GM12878 (cell line): ENCODE measurements around the gene PDSS1. TPM values are rescaled to one million over a fixed set of nuclear protein-coding genes. Genes with fewer than 3 reads are reported as not detected.

Experiments
- ATAC-seq: fragments of 200-7000 bp; cut with Tn5 transposase; 3 replicates; pipeline ENCODE4 v1.9.1; 2020; ENCODE audit warnings: mild to moderate bottlenecking, moderate library complexity
- BruUV-seq: library from RNA; stranded (reverse); fragments of 400-500 nt; replicated peaks from 2 replicates; lab custom pipeline; 2021; lab: Mats Ljungman, UMichigan
- CTCF ChIA-PET: fragments of 300-600 bp; sonication (Branson Sonifier 250); formaldehyde crosslinking; extraction: SDS; loops from one replicate; lab custom pipeline; 2021; ENCODE audit warnings: inconsistent platforms; lab: Yijun Ruan, JAX
- POLR2A ChIA-PET: fragments of 350-600 bp; formaldehyde crosslinking; extraction: SDS; loops from one replicate; lab custom pipeline; 2021; ENCODE audit warnings: inconsistent platforms; lab: Charles Lee
- RAD21 ChIA-PET: fragments of 300-600 bp; sonication (Branson Sonifier 250); formaldehyde crosslinking; loops from one replicate; lab custom pipeline; 2023; ENCODE audit warnings: antibody characterized with exemption; ENCODE audit not compliant: unreplicated experiment; lab: Charles Lee
- SMC1A ChIA-PET: fragments of 300-600 bp; sonication (Branson Sonifier 250); formaldehyde crosslinking; loops from one replicate; lab custom pipeline; 2023; ENCODE audit not compliant: unreplicated experiment, uncharacterized antibody; lab: Charles Lee
- DNase-seq: peaks from one replicate; pipeline ENCODE4 v3.0.0-alpha.2; 2011; ENCODE audit warnings: low read depth, low spot score
- FAIRE-seq: peaks from 3 replicates; lab custom pipeline; 2011; peaks lifted over from hg19 to GRCh38; lab: Jason Lieb, UNC
- H2AFZ ChIP-seq: 2 replicates; pipeline ENCODE4 v1.6.0; 2011; ENCODE audit warnings: low read depth, low read length, control low read depth; ENCODE audit not compliant: control insufficient read depth
- H3K27ac ChIP-seq: 2 replicates; pipeline ENCODE4 v1.5.1; 2011; ENCODE audit warnings: control low read depth; ENCODE audit not compliant: control insufficient read depth, insufficient read depth
- H3K27me3 ChIP-seq, 2 experiments: replicated peaks in 1 of 2; 2 replicates each; pipeline versions ENCODE4 v1.6.0 to v1.6.1; 2011; ENCODE audit warnings: low read length in 1 of 2; ENCODE audit not compliant: control insufficient read depth in 2 of 2, insufficient read depth in 2 of 2
- H3K36me3 ChIP-seq, 2 experiments: 2 replicates each; pipeline ENCODE4 v1.5.1; 2011; ENCODE audit warnings: low read length in 1 of 2; ENCODE audit not compliant: control insufficient read depth in 2 of 2, insufficient read depth in 2 of 2
- H3K4me1 ChIP-seq: 2 replicates; pipeline ENCODE4 v1.6.1; 2011; ENCODE audit warnings: mild to moderate bottlenecking, low read length, moderate library complexity, mixed read lengths; ENCODE audit not compliant: control insufficient read depth, insufficient read depth
- H3K4me2 ChIP-seq: 2 replicates; pipeline ENCODE4 v1.6.0; 2011; ENCODE audit warnings: control low read depth; ENCODE audit not compliant: control insufficient read depth, insufficient read depth
- H3K4me3 ChIP-seq: fragments of 200-600 bp; sonication (generic); 2 replicates; pipeline ENCODE4 v1.5.1; 2016
- H3K79me2 ChIP-seq: 2 replicates; pipeline ENCODE4 v1.6.0; 2011; ENCODE audit warnings: low read length; ENCODE audit not compliant: control insufficient read depth, insufficient read depth
- H3K9ac ChIP-seq: 2 replicates; pipeline ENCODE4 v1.8.0; 2011; ENCODE audit warnings: low read length, control low read depth, mixed read lengths; ENCODE audit not compliant: control insufficient read depth, insufficient read depth
- H3K9me3 ChIP-seq: replicated peaks from 3 replicates; pipeline ENCODE4 v1.5.1; 2011; ENCODE audit warnings: mild to moderate bottlenecking, low read length; ENCODE audit not compliant: control insufficient read depth, insufficient read depth
- H4K20me1 ChIP-seq: 2 replicates; pipeline ENCODE4 v1.6.0; 2011; ENCODE audit not compliant: control insufficient read depth, insufficient read depth
- KAT2A ChIP-seq: conservative IDR thresholded peaks from 2 replicates; pipeline ENCODE4 v1.6.1; 2011; ENCODE audit warnings: low read depth, low read length; ENCODE audit not compliant: control insufficient read depth
- MTA2 ChIP-seq: fragments of 450-650 bp; IDR thresholded peaks from 2 replicates; pipeline ENCODE4 v1.6.1; 2016; ENCODE audit warnings: low read depth, mild to moderate bottlenecking, moderate library complexity
- POU2F2 ChIP-seq: IDR thresholded peaks from 3 replicates; pipeline ENCODE4 v1.6.1; 2011; ENCODE audit warnings: low read depth, mild to moderate bottlenecking, low read length, borderline replicate concordance
- SMC3 ChIP-seq: IDR thresholded peaks from 2 replicates; pipeline ENCODE4 v1.6.1; 2011; ENCODE audit warnings: low read length, improper control_type of control experiment, borderline replicate concordance
- SREBF2 ChIP-seq: IDR thresholded peaks from 2 replicates; pipeline ENCODE4 v1.6.1; 2012; ENCODE audit warnings: mild to moderate bottlenecking, low read length
- YBX1 ChIP-seq: fragments of 450-650 bp; IDR thresholded peaks from 2 replicates; pipeline ENCODE4 v1.6.1; 2016; ENCODE audit warnings: antibody characterized with exemption
- WGBS: methylation state at CpG from one replicate; pipeline ENCODE4 v1.1.6; 2016; ENCODE audit warnings: low lambda C conversion rate; ENCODE audit not compliant: insufficient replicate concordance, insufficient coverage; ENCODE audit errors: missing lambda C conversion rate; 5-methylcytosine and 5-hydroxymethylcytosine counted together
- in situ Hi-C: fragments of 300-500 bp; cut with MboI; formaldehyde crosslinking; loops from 9 replicates; pipeline ENCODE4 v1.14.3; 2018; ENCODE audit warnings: mixed read lengths
- intact Hi-C: fragments of 100-400 bp; cut with micrococcal nuclease; formaldehyde crosslinking; loops from one replicate; pipeline ENCODE4 v1.14.2; 2022; ENCODE audit not compliant: unreplicated experiment
- polyA plus RNA-seq, 11 experiments: library from polyadenylated mRNA; depleted of rRNA in 4 of 11; unstranded in 6 of 11; stranded (reverse) in 5 of 11; fragments of >200 nt; fragmentation: Nextera tagmentation in 4 of 11; fragmentation: Illumina TruSeq in 1 of 11; extraction: Ambion mirVana in 4 of 11; extraction: Trizol in 1 of 11; gene quantifications; 1 replicate in 1 of 11; 2 replicates in 10 of 11; pipeline versions ENCODE4 v1.2.1 to v1.2.3, GENCODE V29; 2011 to 2016; ENCODE audit warnings: inconsistent platforms in 2 of 11, missing spikeins in 2 of 11, low read depth in 1 of 11
- total RNA-seq, 4 experiments: library from RNA; depleted of rRNA in 3 of 4; stranded (reverse); fragments of >200 nt in 3 of 4; fragmentation: Illumina TruSeq in 1 of 4; extraction: Trizol in 1 of 4; gene quantifications; 2 replicates each; pipeline versions ENCODE4 v1.2.1 to v1.2.3, GENCODE V29; 2013 to 2021
- TF ChIP-seq, protein P1 (sequence below): IDR thresholded peaks from 2 replicates; pipeline ENCODE4 v1.6.1; 2012; ENCODE audit warnings: low read length, inconsistent platforms
- TF ChIP-seq, protein P2 (sequence below): fragments of 450-650 bp; formaldehyde crosslinking; IDR thresholded peaks from 2 replicates; pipeline ENCODE4 v1.4.0; 2020; ENCODE audit warnings: mild to moderate bottlenecking, moderate library complexity
- TF ChIP-seq, protein P3 (sequence below): fragments of 450-650 bp; IDR thresholded peaks from 2 replicates; pipeline ENCODE4 v1.6.1; 2017; ENCODE audit warnings: mild to moderate bottlenecking
- TF ChIP-seq, protein P4 (sequence below): IDR thresholded peaks from 2 replicates; pipeline ENCODE4 v1.6.1; 2011; ENCODE audit warnings: borderline replicate concordance, low read depth, mild to moderate bottlenecking, moderate library complexity, mixed read lengths, low read length; ENCODE audit not compliant: insufficient read depth; ENCODE audit errors: extremely low read length

The PDSS1 gene
- total and polyA plus RNA-seq, 10 of the 15 experiments (the other 5 are each of a cell fraction or from before 2014, with no cell fraction given), result 12.2 to 48.2 (median 35.9) TPM

DNA sequence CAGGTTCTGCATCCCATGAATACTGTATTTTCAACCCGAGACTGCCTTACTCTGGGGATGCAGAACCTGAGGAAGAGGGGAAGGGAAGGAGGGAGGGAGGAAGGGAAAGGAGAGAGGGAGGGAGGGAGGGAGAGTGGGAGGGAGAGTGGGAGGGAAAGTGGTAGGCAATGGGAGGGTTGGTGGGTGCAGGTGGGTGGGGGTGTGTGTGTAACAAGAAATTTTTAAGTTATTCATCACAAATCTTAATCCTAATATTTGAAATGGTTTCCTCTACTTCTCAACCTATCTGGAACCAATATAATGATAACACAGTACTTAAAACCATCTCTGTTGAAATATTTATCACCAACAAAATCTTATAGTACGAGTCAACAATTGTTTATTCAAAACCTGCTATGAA lies 68.0 kb downstream of the PDSS1 start (continued):
- TF ChIP-seq POU2F2, result no peak
- TF ChIP-seq, protein P1, sequence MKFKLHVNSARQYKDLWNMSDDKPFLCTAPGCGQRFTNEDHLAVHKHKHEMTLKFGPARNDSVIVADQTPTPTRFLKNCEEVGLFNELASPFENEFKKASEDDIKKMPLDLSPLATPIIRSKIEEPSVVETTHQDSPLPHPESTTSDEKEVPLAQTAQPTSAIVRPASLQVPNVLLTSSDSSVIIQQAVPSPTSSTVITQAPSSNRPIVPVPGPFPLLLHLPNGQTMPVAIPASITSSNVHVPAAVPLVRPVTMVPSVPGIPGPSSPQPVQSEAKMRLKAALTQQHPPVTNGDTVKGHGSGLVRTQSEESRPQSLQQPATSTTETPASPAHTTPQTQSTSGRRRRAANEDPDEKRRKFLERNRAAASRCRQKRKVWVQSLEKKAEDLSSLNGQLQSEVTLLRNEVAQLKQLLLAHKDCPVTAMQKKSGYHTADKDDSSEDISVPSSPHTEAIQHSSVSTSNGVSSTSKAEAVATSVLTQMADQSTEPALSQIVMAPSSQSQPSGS, result no peak
- TF ChIP-seq KAT2A, result no peak
- TF ChIP-seq SREBF2, result no peak
- TF ChIP-seq, protein P2, sequence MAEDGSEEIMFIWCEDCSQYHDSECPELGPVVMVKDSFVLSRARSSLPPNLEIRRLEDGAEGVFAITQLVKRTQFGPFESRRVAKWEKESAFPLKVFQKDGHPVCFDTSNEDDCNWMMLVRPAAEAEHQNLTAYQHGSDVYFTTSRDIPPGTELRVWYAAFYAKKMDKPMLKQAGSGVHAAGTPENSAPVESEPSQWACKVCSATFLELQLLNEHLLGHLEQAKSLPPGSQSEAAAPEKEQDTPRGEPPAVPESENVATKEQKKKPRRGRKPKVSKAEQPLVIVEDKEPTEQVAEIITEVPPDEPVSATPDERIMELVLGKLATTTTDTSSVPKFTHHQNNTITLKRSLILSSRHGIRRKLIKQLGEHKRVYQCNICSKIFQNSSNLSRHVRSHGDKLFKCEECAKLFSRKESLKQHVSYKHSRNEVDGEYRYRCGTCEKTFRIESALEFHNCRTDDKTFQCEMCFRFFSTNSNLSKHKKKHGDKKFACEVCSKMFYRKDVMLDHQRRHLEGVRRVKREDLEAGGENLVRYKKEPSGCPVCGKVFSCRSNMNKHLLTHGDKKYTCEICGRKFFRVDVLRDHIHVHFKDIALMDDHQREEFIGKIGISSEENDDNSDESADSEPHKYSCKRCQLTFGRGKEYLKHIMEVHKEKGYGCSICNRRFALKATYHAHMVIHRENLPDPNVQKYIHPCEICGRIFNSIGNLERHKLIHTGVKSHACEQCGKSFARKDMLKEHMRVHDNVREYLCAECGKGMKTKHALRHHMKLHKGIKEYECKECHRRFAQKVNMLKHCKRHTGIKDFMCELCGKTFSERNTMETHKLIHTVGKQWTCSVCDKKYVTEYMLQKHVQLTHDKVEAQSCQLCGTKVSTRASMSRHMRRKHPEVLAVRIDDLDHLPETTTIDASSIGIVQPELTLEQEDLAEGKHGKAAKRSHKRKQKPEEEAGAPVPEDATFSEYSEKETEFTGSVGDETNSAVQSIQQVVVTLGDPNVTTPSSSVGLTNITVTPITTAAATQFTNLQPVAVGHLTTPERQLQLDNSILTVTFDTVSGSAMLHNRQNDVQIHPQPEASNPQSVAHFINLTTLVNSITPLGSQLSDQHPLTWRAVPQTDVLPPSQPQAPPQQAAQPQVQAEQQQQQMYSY, result no peak

DNA sequence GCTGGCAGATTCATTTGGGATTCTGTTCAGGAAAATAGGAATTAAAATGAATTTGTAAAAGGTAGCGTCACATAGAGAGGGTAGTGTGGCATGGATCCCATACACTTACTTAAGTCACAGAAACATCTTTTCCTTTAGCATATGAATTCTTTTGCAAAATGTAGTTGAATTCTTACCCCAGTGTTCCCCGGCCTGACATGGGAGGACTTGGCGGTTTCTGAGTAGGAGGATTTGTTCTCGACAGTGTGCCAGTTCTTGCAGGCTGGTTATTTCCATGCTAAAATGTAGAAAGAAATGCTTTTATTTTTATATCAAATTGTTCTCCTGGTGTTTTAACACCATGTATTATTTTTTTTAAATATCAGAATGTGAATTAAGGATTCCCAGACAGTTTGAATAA lies 72.6 kb downstream of the PDSS1 start:
- no peak overlapping the region for H3K4me3 ChIP-seq
- no peak overlapping the region for H2AFZ ChIP-seq
- WGBS, result 99% methylated on average over 4 of the region's 4 CpGs
- H3K27me3 ChIP-seq, result no peaks in the 10 kb centered on the region
- intact Hi-C loops (no loop called here), in situ Hi-C loops (no loop called here)
- no TSS peak for BruUV-seq
- peaks cover 0 to 2% of the 10 kb centered on the region in 2 experiments; a peak in 2 of 4 replicates for H3K36me3 ChIP-seq
- DNase-seq, result no peak
- ChIA-PET CTCF (no interaction called here), SMC1A (interaction anchor here (0.8 to 3.0 kb wide), 3 partner anchors 11 to 36 kb away, joined by 3 to 23 read pairs (median 3); no protein-coding TSS in a partner anchor), POLR2A (no interaction called here), RAD21 (no interaction called here)
- no peaks in the 10 kb centered on the region for H4K20me1 ChIP-seq
- TF ChIP-seq, protein P3, sequence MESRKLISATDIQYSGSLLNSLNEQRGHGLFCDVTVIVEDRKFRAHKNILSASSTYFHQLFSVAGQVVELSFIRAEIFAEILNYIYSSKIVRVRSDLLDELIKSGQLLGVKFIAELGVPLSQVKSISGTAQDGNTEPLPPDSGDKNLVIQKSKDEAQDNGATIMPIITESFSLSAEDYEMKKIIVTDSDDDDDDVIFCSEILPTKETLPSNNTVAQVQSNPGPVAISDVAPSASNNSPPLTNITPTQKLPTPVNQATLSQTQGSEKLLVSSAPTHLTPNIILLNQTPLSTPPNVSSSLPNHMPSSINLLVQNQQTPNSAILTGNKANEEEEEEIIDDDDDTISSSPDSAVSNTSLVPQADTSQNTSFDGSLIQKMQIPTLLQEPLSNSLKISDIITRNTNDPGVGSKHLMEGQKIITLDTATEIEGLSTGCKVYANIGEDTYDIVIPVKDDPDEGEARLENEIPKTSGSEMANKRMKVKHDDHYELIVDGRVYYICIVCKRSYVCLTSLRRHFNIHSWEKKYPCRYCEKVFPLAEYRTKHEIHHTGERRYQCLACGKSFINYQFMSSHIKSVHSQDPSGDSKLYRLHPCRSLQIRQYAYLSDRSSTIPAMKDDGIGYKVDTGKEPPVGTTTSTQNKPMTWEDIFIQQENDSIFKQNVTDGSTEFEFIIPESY, result no peak
- TF ChIP-seq, protein P4, sequence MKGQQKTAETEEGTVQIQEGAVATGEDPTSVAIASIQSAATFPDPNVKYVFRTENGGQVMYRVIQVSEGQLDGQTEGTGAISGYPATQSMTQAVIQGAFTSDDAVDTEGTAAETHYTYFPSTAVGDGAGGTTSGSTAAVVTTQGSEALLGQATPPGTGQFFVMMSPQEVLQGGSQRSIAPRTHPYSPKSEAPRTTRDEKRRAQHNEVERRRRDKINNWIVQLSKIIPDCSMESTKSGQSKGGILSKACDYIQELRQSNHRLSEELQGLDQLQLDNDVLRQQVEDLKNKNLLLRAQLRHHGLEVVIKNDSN, result no peak
- no peak for TF ChIP-seq YBX1
- no peak for TF ChIP-seq MTA2
- TF ChIP-seq SMC3, result no peak
- no peak overlapping the region for H3K27ac ChIP-seq
- ATAC-seq, result no peak
- no peak overlapping the region for H3K9ac ChIP-seq
- no peak for FAIRE-seq
- no peaks in the 10 kb centered on the region for H3K4me1 ChIP-seq
- peaks cover 38% of the 10 kb centered on the region for H3K79me2 ChIP-seq
- H3K9me3 ChIP-seq, result no peaks in the 10 kb centered on the region
- no peak overlapping the region for H3K4me2 ChIP-seq
